ENCODE data around the gene FAHD2A.

- TF ChIP-seq POLR2A (IDR thresholded peaks at IDR 0.05) = no peak
- no peak for TF ChIP-seq CTCF (IDR thresholded peaks at IDR 0.05)
- TF ChIP-seq EP300 (IDR thresholded peaks at IDR 0.05) = no peak
- no peak for TF ChIP-seq POLR2AphosphoS5 (IDR thresholded peaks at IDR 0.05)
Observed at GRCh38 chr2:95354469-95354901, 48.0 kb upstream of the FAHD2A start.
